Left forelimb (tissue), 1 donor: ENCODE results near the gene MRGPRE.

ENCODE experiments used
- DNase-seq: peaks from one replicate; pipeline ENCODE4 v3.0.0-alpha.2; 2018; ENCODE audit warnings: low spot score

Gene MRGPRE

DNA sequence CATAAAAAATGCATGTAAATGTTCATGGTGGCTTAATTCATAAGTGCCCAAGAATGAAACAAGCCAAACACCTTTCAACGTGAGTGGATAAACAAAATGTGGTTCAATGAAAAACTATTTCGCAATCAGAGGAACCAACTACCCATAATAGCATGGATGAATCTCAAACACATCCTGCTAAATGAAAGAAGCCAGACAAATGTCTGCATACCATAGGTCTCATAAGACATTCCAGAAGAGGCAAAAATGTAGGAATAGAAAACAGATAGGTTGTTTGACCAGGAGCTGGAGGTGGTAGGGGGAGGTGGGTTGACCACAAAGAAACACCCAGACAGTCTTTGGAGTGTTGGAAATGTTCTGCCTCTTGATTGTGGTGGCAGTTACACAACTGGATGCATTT lies 53.9 kb downstream of the MRGPRE start:
- DNase-seq = no peak

DNA sequence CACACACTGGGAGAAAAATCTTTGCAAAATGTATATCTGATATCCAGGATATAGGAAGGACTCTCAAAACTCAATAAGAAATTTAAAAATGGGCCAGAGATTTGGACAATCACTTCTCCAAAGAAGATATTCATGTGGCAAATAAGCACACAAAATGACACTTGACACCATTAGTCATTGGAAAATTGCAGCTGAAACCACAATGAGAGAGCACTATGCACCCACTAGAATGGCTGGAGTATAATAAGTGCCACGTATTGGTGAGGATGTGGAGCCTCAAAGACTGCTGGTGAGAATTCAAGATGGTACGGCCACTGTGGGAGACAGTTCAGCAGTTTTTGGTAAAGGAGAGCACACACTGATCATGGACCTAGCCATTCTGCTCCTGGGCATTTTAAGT lies 54.3 kb downstream of the MRGPRE start:
- DNase-seq = no peak
